OCI-LY7 (cell line): Measurements from ENCODE around the gene ZNF799. TPM values are rescaled to one million over a fixed set of nuclear protein-coding genes. Genes with fewer than 3 reads are reported as not detected.

ENCODE experiments used
- BruUV-seq: library from RNA; stranded (reverse); fragments of 400-500 nt; replicated peaks from 2 replicates; lab custom pipeline; 2021; lab: Mats Ljungman, UMichigan
- CTCF ChIA-PET: fragments of 300-600 bp; sonication (Branson Sonifier 250); formaldehyde crosslinking; loops from one replicate; lab custom pipeline; 2022; ENCODE audit warnings: antibody characterized with exemption; ENCODE audit not compliant: unreplicated experiment; lab: Charles Lee
- POLR2A ChIA-PET: fragments of 300-600 bp; sonication (Branson Sonifier 250); formaldehyde crosslinking; loops from one replicate; lab custom pipeline; 2022; ENCODE audit warnings: antibody characterized with exemption; lab: Charles Lee
- DNase-seq: peaks from one replicate; pipeline ENCODE4 v3.0.0-alpha.2; 2015; ENCODE audit warnings: low spot score
- H2AFZ ChIP-seq: fragments of 200-600 bp; sonication (generic), shearing (Covaris generic); 2 replicates; pipeline ENCODE4 v1.6.1; 2014; ENCODE audit warnings: mild to moderate bottlenecking, antibody characterized with exemption, low read length, moderate library complexity
- H3K27ac ChIP-seq: fragments of 200-600 bp; sonication (generic); 2 replicates; pipeline ENCODE4 v1.5.1; 2014; ENCODE audit warnings: mixed run types, low read depth, mild to moderate bottlenecking, moderate library complexity, low read length, inconsistent platforms; ENCODE audit not compliant: poor library complexity, severe bottlenecking
- H3K36me3 ChIP-seq: fragments of 200-600 bp; sonication (generic); 2 replicates; pipeline ENCODE4 v1.6.1; 2014; ENCODE audit warnings: mild to moderate bottlenecking, antibody characterized with exemption, low read length, moderate library complexity, mixed read lengths; ENCODE audit not compliant: insufficient read depth
- H3K4me1 ChIP-seq: fragments of 200-600 bp; sonication (generic); 2 replicates; pipeline ENCODE4 v1.5.1; 2014; ENCODE audit warnings: mild to moderate bottlenecking, low read length; ENCODE audit not compliant: insufficient read depth, poor library complexity, severe bottlenecking
- H3K4me2 ChIP-seq: fragments of 200-600 bp; sonication (generic); 2 replicates; pipeline ENCODE4 v1.6.1; 2014; ENCODE audit warnings: mild to moderate bottlenecking, low read length
- H3K4me3 ChIP-seq: fragments of 200-600 bp; sonication (generic); 2 replicates; pipeline ENCODE4 v1.5.1; 2014; ENCODE audit warnings: mild to moderate bottlenecking, low read depth, low read length; ENCODE audit not compliant: poor library complexity, severe bottlenecking
- H3K79me2 ChIP-seq: fragments of 200-600 bp; sonication (generic); 2 replicates; pipeline ENCODE4 v1.6.1; 2016; ENCODE audit warnings: low read depth, mild to moderate bottlenecking, low read length, moderate library complexity, mixed read lengths; ENCODE audit not compliant: insufficient read depth
- H3K9me2 ChIP-seq: fragments of 200-600 bp; sonication (generic); 2 replicates; pipeline ENCODE4 v1.6.1; 2016; ENCODE audit warnings: mild to moderate bottlenecking, low read length, mixed read lengths; ENCODE audit not compliant: insufficient read depth
- H3K9me3 ChIP-seq: fragments of 200-600 bp; sonication (generic); 2 replicates; pipeline ENCODE4 v1.6.1; 2014; ENCODE audit warnings: mild to moderate bottlenecking, mixed run types, low read length, mixed read lengths
- H4K20me1 ChIP-seq: fragments of 200-600 bp; sonication (generic); 2 replicates; pipeline ENCODE4 v1.6.1; 2014; ENCODE audit warnings: mild to moderate bottlenecking, antibody characterized with exemption, low read length, moderate library complexity, mixed read lengths; ENCODE audit not compliant: insufficient read depth
- EZH2phosphoT487 ChIP-seq: fragments of 200-600 bp; sonication (generic); IDR thresholded peaks from 2 replicates; pipeline ENCODE4 v1.6.1; 2018; ENCODE audit warnings: low read depth, borderline replicate concordance, mild to moderate bottlenecking, mixed run types, antibody characterized with exemption, low read length, moderate library complexity, mixed read lengths
- intact Hi-C: fragments of 100-400 bp; cut with micrococcal nuclease; formaldehyde crosslinking; loops from one replicate; pipeline ENCODE4 v1.10.0; 2022; ENCODE audit not compliant: unreplicated experiment
- small RNA-seq: library from RNA; depleted of rRNA; stranded (forward); fragments of <200 nt; gene quantifications from one replicate; pipeline ENCODE3, GENCODE V24; 2014
- total RNA-seq, 2 experiments: library from RNA; depleted of rRNA in 1 of 2; stranded (reverse); fragments of >200 nt in 1 of 2; shearing (Covaris generic) in 1 of 2; gene quantifications; 2 replicates each; pipeline ENCODE4 v1.2.3, GENCODE V29; 2014 to 2022
- TF ChIP-seq, protein P1 (sequence below): fragments of 200-600 bp; sonication (generic); conservative IDR thresholded peaks from 2 replicates; pipeline ENCODE4 v1.5.1; 2014; ENCODE audit warnings: mild to moderate bottlenecking, antibody characterized with exemption, low read length, moderate library complexity, mixed read lengths

Gene ZNF799
- total RNA-seq, 2 experiments from 2014 or later, result 6.2 to 8.1 TPM

DNA sequence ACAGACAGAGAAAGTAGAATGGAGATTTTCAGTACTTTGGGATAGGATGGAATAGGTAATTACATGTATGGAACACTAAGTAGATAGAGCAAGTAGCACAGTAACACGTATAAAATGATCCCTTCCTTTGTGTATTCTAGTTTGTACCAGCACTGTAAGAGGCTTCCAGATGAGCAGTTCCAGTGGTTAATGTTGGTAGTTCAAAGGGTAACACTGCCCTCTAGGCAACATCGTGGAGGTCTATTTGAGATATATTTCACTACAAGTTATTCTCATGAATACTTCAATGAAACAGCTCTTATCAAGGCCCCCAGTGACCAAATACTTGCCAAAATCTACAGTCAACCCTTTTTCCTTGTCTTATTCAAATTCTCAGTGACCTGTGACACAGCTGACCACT is 54.2 kb downstream of the ZNF799 start:
- DNase-seq, result peak; percentile 60

DNA sequence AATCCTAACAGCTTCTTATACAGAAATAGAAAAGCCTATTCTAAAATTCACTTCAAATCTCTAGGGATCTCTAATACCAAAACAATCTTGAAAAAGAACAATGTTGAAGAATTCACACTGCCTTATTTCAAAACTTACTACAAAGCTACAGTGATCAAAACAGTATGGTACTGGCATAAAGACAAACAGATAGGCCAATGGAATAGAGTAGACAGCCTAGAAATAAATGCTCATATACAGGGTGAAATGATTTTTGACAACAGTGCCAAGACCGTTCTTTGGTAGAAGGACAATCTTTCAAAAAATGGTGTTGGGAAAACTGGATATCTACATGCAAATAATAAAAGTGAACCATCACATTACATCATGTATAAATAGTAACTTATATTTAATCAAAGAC is 55.9 kb downstream of the ZNF799 start:
- Histone ChIP-seq H3K4me2 (no peak overlapping the region), H2AFZ (no peak overlapping the region), H3K36me3 (no peaks in the 10 kb centered on the region), H3K4me3 (no peak overlapping the region), H3K4me1 (no peaks in the 10 kb centered on the region), H3K27ac (no peak overlapping the region), H4K20me1 (no peaks in the 10 kb centered on the region), H3K79me2 (no peaks in the 10 kb centered on the region), H3K9me3 (peaks cover 23% of the 10 kb centered on the region), H3K9me2 (no peaks in the 10 kb centered on the region)
- ChIA-PET POLR2A (no interaction called here), CTCF (no interaction called here)
- DNase-seq, result no peak
- no TSS peak for BruUV-seq
- no peak for TF ChIP-seq EZH2phosphoT487
- TF ChIP-seq, protein P1, sequence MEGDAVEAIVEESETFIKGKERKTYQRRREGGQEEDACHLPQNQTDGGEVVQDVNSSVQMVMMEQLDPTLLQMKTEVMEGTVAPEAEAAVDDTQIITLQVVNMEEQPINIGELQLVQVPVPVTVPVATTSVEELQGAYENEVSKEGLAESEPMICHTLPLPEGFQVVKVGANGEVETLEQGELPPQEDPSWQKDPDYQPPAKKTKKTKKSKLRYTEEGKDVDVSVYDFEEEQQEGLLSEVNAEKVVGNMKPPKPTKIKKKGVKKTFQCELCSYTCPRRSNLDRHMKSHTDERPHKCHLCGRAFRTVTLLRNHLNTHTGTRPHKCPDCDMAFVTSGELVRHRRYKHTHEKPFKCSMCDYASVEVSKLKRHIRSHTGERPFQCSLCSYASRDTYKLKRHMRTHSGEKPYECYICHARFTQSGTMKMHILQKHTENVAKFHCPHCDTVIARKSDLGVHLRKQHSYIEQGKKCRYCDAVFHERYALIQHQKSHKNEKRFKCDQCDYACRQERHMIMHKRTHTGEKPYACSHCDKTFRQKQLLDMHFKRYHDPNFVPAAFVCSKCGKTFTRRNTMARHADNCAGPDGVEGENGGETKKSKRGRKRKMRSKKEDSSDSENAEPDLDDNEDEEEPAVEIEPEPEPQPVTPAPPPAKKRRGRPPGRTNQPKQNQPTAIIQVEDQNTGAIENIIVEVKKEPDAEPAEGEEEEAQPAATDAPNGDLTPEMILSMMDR, result no peak
- intact Hi-C loops, result loop anchor here (10.0 kb wide), 1 partner anchor 250 kb away; no protein-coding TSS in a partner anchor

More for the DNA sequence above, 54.2 kb downstream of the ZNF799 start:
- BruUV-seq, result no TSS peak
- POLR2A ChIA-PET, result no interaction called here
- Histone ChIP-seq H4K20me1 (no peaks in the 10 kb centered on the region), H3K9me3 (peaks cover 24% of the 10 kb centered on the region), H2AFZ (no peak overlapping the region), H3K9me2 (no peaks in the 10 kb centered on the region), H3K4me1 (no peaks in the 10 kb centered on the region), H3K27ac (no peak overlapping the region), H3K4me2 (no peak overlapping the region), H3K36me3 (no peaks in the 10 kb centered on the region), H3K4me3 (no peak overlapping the region), H3K79me2 (no peaks in the 10 kb centered on the region)
- CTCF ChIA-PET, result no interaction called here
- TF ChIP-seq, protein P1, result peak; percentile 71
- TF ChIP-seq EZH2phosphoT487, result no peak
- intact Hi-C loops, result loop anchor here (1.0 to 10.0 kb wide), 2 partner anchors 206 to 252 kb away; no protein-coding TSS in a partner anchor

Small RNAs within 50 kb of the gene (small RNA-seq; reads per million reads assigned to genes)
- not detected for gene RPS29P23

Other genes with a start within 250 kb of the ZNF799 start
- 7.3 and 7.8 TPM in 2 replicates for gene ZNF625, start 244.5 kb downstream of the ZNF799 start, total RNA-seq (2014; rRNA removed; shearing (Covaris generic))
- gene ZNF625, start 244.5 kb downstream of the ZNF799 start, total RNA-seq (2022), result 9.2 and 10.0 TPM in 2 replicates
- gene ZNF136, start 238.2 kb downstream of the ZNF799 start, total RNA-seq (2014; rRNA removed; shearing (Covaris generic)), result 12.5 and 13.5 TPM in 2 replicates
- 12.7 and 16.7 TPM in 2 replicates for gene ZNF136, start 238.2 kb downstream of the ZNF799 start, total RNA-seq (2022)
- 4.1 and 4.6 TPM in 2 replicates for gene ZNF44, start 106.4 kb downstream of the ZNF799 start, total RNA-seq (2014; rRNA removed; shearing (Covaris generic))
- gene ZNF44, start 106.4 kb downstream of the ZNF799 start, total RNA-seq (2022), result 10.6 and 12.5 TPM in 2 replicates
- 3.2 and 5.9 TPM in 2 replicates for gene ZNF563, start 67.6 kb downstream of the ZNF799 start, total RNA-seq (2014; rRNA removed; shearing (Covaris generic))
- 5.9 and 6.6 TPM in 2 replicates for gene ZNF563, start 67.6 kb downstream of the ZNF799 start, total RNA-seq (2022)
- gene ZNF442, start 35.6 kb downstream of the ZNF799 start, total RNA-seq (2014; rRNA removed; shearing (Covaris generic)), result 0.19 TPM in 1 of 2 replicates, not detected in the other
- gene ZNF442, start 35.6 kb downstream of the ZNF799 start, total RNA-seq (2022), result 0.76 and 0.77 TPM in 2 replicates
- 2.3 and 2.6 TPM in 2 replicates for gene ZNF443, start 39.8 kb upstream of the ZNF799 start, total RNA-seq (2014; rRNA removed; shearing (Covaris generic))
- 4.5 and 4.6 TPM in 2 replicates for gene ZNF443, start 39.8 kb upstream of the ZNF799 start, total RNA-seq (2022)
- 3.4 and 5.3 TPM in 2 replicates for gene ZNF709, start 83.5 kb upstream of the ZNF799 start, total RNA-seq (2014; rRNA removed; shearing (Covaris generic))
- gene ZNF709, start 83.5 kb upstream of the ZNF799 start, total RNA-seq (2022), result 4.6 TPM in 2 replicates
- 6.6 and 8.0 TPM in 2 replicates for gene ZNF564, start 150.2 kb upstream of the ZNF799 start, total RNA-seq (2014; rRNA removed; shearing (Covaris generic))
- gene ZNF564, start 150.2 kb upstream of the ZNF799 start, total RNA-seq (2022), result 13.1 and 16.5 TPM in 2 replicates
- 6.3 and 8.6 TPM in 2 replicates for gene ZNF490, start 209.5 kb upstream of the ZNF799 start, total RNA-seq (2014; rRNA removed; shearing (Covaris generic))
- gene ZNF490, start 209.5 kb upstream of the ZNF799 start, total RNA-seq (2022), result 8.1 and 11.2 TPM in 2 replicates
- 5.3 and 7.8 TPM in 2 replicates for gene ZNF791, start 209.6 kb upstream of the ZNF799 start, total RNA-seq (2014; rRNA removed; shearing (Covaris generic))
- 17.1 and 18.2 TPM in 2 replicates for gene ZNF791, start 209.6 kb upstream of the ZNF799 start, total RNA-seq (2022)